HCT116 (cell line): ENCODE data around the gene ADM2. TPM values are rescaled to one million over a fixed set of nuclear protein-coding genes. Genes with fewer than 3 reads are reported as not detected.

ENCODE experiments used
- ATAC-seq: fragments of 200-7000 bp; cut with Tn5 transposase; 2 replicates; pipeline ENCODE4 v1.9.1; 2020; ENCODE audit warnings: mild to moderate bottlenecking, moderate library complexity
- BruUV-seq: library from RNA; stranded (reverse); fragments of 400-500 nt; replicated peaks from 2 replicates; lab custom pipeline; 2021; lab: Mats Ljungman, UMichigan
- CTCF ChIA-PET: fragments of 300-600 bp; sonication (Branson Sonifier 250); formaldehyde crosslinking; loops from one replicate; lab custom pipeline; 2021; ENCODE audit warnings: antibody characterized with exemption; lab: Charles Lee
- POLR2A ChIA-PET: fragments of 300-600, 350-600 bp; sonication (Branson Sonifier 250); formaldehyde crosslinking; loops from one replicate; lab custom pipeline; 2021; ENCODE audit warnings: antibody characterized with exemption; lab: Charles Lee
- RAD21 ChIA-PET, 2 experiments: fragments of 300-600 bp; sonication (Branson Sonifier 250); formaldehyde crosslinking; loops; one replicate each; lab custom pipeline; 2023; ENCODE audit warnings: low total read pairs in 2 of 2; ENCODE audit not compliant: uncharacterized antibody in 2 of 2, unreplicated experiment in 2 of 2, low non-redundant PET in 1 of 2; lab: Charles Lee
- DNase-seq: peaks from one replicate; pipeline ENCODE4 v3.0.0-alpha.2; 2010; ENCODE audit warnings: low read depth, low spot score
- H2AFZ ChIP-seq: fragments of 200-600 bp; shearing (Covaris generic), sonication (generic); 2 replicates; pipeline ENCODE4 v1.6.1; 2017; ENCODE audit warnings: low read depth, mixed run types, mixed read lengths, antibody characterized with exemption, low read length; ENCODE audit not compliant: poor library complexity, severe bottlenecking
- H3K27ac ChIP-seq: 2 replicates; pipeline ENCODE4 v1.5.1; 2012; ENCODE audit warnings: low read depth, low read length
- H3K27me3 ChIP-seq: fragments of 200-600 bp; sonication (generic); 2 replicates; pipeline ENCODE4 v1.6.1; 2016; ENCODE audit warnings: mixed run types, low read length, mixed read lengths; ENCODE audit not compliant: insufficient read depth
- H3K36me3 ChIP-seq, 2 experiments: fragments of 200-500 bp in 1 of 2; fragments of 200-600 bp in 1 of 2; sonication (Bioruptor generic) in 1 of 2; sonication (generic) in 1 of 2; 2 replicates each; pipeline versions ENCODE4 v1.5.1 to v1.6.1; 2014 to 2016; ENCODE audit warnings: low read length in 2 of 2, inconsistent platforms in 1 of 2, mixed read lengths in 1 of 2, mixed run types in 1 of 2; ENCODE audit not compliant: insufficient read depth in 2 of 2, control insufficient read depth in 1 of 2
- H3K4me1 ChIP-seq, 2 experiments: fragments of 200-600 bp in 1 of 2; sonication (generic) in 1 of 2; 2 replicates each; pipeline versions ENCODE4 v1.5.1 to v1.6.1; 2012 to 2017; ENCODE audit warnings: low read length in 2 of 2, inconsistent platforms in 1 of 2, mild to moderate bottlenecking in 1 of 2, mixed read lengths in 1 of 2, mixed run types in 1 of 2, moderate library complexity in 1 of 2; ENCODE audit not compliant: insufficient read depth in 2 of 2, control insufficient read depth in 1 of 2
- H3K4me2 ChIP-seq: fragments of 200-600 bp; sonication (generic); 2 replicates; pipeline ENCODE4 v1.6.1; 2017; ENCODE audit warnings: mixed run types, low read length, mixed read lengths
- H3K4me3 ChIP-seq, 2 experiments: fragments of 200-600 bp in 1 of 2; sonication (generic) in 1 of 2; replicated peaks in 1 of 2; 2 replicates each; pipeline ENCODE4 v1.5.1; 2011 to 2016; ENCODE audit warnings: low read length in 2 of 2, control low read depth in 1 of 2, low read depth in 1 of 2, mild to moderate bottlenecking in 1 of 2, mixed read lengths in 1 of 2, mixed run types in 1 of 2
- H3K79me2 ChIP-seq: fragments of 200-600 bp; sonication (generic); 2 replicates; pipeline ENCODE4 v1.6.1; 2017; ENCODE audit warnings: mild to moderate bottlenecking, mixed run types, low read length, moderate library complexity, mixed read lengths; ENCODE audit not compliant: insufficient read depth
- H3K9ac ChIP-seq: fragments of 200-600 bp; sonication (generic); 2 replicates; pipeline ENCODE4 v1.6.1; 2016; ENCODE audit warnings: low read length, mixed read lengths
- H3K9me2 ChIP-seq: fragments of 200-600 bp; sonication (generic), shearing (Covaris generic); 2 replicates; pipeline ENCODE4 v1.6.1; 2017; ENCODE audit warnings: mixed run types, mild to moderate bottlenecking, moderate library complexity; ENCODE audit not compliant: insufficient read depth
- H3K9me3 ChIP-seq, 2 experiments: fragments of 200-500 bp in 1 of 2; fragments of 200-600 bp in 1 of 2; sonication (Bioruptor generic) in 1 of 2; sonication (generic) in 1 of 2; 2 replicates each; pipeline ENCODE4 v1.6.1; 2014 to 2017; ENCODE audit warnings: low read length in 2 of 2, mixed read lengths in 2 of 2, inconsistent platforms in 1 of 2, low read depth in 1 of 2, mild to moderate bottlenecking in 1 of 2, mixed run types in 1 of 2, moderate library complexity in 1 of 2; ENCODE audit not compliant: control insufficient read depth in 1 of 2, insufficient read depth in 1 of 2
- H4K20me1 ChIP-seq: fragments of 200-600 bp; sonication (generic), shearing (Covaris generic); 2 replicates; pipeline ENCODE4 v1.6.1; 2017; ENCODE audit warnings: mixed run types, mild to moderate bottlenecking, moderate library complexity; ENCODE audit not compliant: insufficient read depth
- CBX3 ChIP-seq: IDR thresholded peaks from 2 replicates; pipeline ENCODE4 v1.6.1; 2012; ENCODE audit warnings: low read depth
- CEBPB ChIP-seq: IDR thresholded peaks from 2 replicates; pipeline ENCODE4 v1.6.1; 2012; ENCODE audit warnings: low read depth
- CTCF ChIP-seq, 3 experiments: fragments of 200-600 bp in 1 of 3; sonication (generic) in 1 of 3; IDR thresholded peaks in 2 of 3; conservative IDR thresholded peaks in 1 of 3; 2 replicates each; pipeline ENCODE4 v1.5.1; 2012 to 2017; ENCODE audit warnings: low read depth in 2 of 3, low read length in 2 of 3, antibody characterized with exemption in 1 of 3, borderline replicate concordance in 1 of 3, control low read depth in 1 of 3, mild to moderate bottlenecking in 1 of 3, mixed read lengths in 1 of 3, mixed run types in 1 of 3, moderate library complexity in 1 of 3; ENCODE audit not compliant: insufficient read depth in 1 of 3
- ELF1 ChIP-seq: IDR thresholded peaks from 2 replicates; pipeline ENCODE4 v1.6.1; 2012; ENCODE audit warnings: low read depth, borderline replicate concordance
- EZH2phosphoT487 ChIP-seq: fragments of 200-600 bp; IDR thresholded peaks from 2 replicates; pipeline ENCODE4 v1.6.1; 2018; ENCODE audit warnings: antibody characterized with exemption, borderline replicate concordance
- FOSL1 ChIP-seq: IDR thresholded peaks from 2 replicates; pipeline ENCODE4 v1.6.1; 2012; ENCODE audit warnings: low read depth
- JUND ChIP-seq: IDR thresholded peaks from 2 replicates; pipeline ENCODE4 v1.6.1; 2012
- POLR2AphosphoS5 ChIP-seq: IDR thresholded peaks from 2 replicates; pipeline ENCODE4 v1.6.1; 2011; ENCODE audit warnings: mild to moderate bottlenecking, low read depth, low read length, moderate library complexity
- SP1 ChIP-seq: IDR thresholded peaks from 2 replicates; pipeline ENCODE4 v1.6.1; 2012; ENCODE audit warnings: low read depth
- TCF7L2 ChIP-seq: IDR thresholded peaks from 2 replicates; pipeline ENCODE4 v1.7.0; 2011; ENCODE audit warnings: borderline replicate concordance, inconsistent platforms; ENCODE audit not compliant: insufficient read depth, insufficient read length; ENCODE audit errors: extremely low read depth
- ZFX ChIP-seq: fragments of 450-650 bp; IDR thresholded peaks from 2 replicates; pipeline ENCODE4 v1.6.1; 2017
- ZNF274 ChIP-seq: fragments of 200-500 bp; sonication (Bioruptor generic); IDR thresholded peaks from 2 replicates; pipeline ENCODE4 v1.6.1; 2014; ENCODE audit warnings: mild to moderate bottlenecking, low read depth, low read length, inconsistent platforms
- intact Hi-C: fragments of 100-400 bp; cut with micrococcal nuclease; formaldehyde crosslinking; loops from 2 replicates; pipeline ENCODE4 v1.10.0; 2022
- total RNA-seq: library from RNA; stranded (reverse); gene quantifications from one replicate; pipeline ENCODE4 v1.2.1, GENCODE V29; 2021; ENCODE audit not compliant: unreplicated experiment
- TF ChIP-seq, protein P1 (sequence below): IDR thresholded peaks from 2 replicates; pipeline ENCODE4 v1.6.1; 2012
- TF ChIP-seq, protein P2 (sequence below): IDR thresholded peaks from 2 replicates; pipeline ENCODE4 v1.6.1; 2012; ENCODE audit warnings: low read depth

Gene ADM2
- total RNA-seq, 1 experiment from 2014 or later = 12.8 TPM

GRCh38 chr22:50463188-50463900 is 18.0 kb upstream of the ADM2 start:
- Histone ChIP-seq H3K4me1 (no peaks in the 10 kb centered on the region), H3K9me3 (no peaks in the 10 kb centered on the region), H3K9ac (no peak overlapping the region), H3K9me2 (no peaks in the 10 kb centered on the region), H3K4me2 (no peak overlapping the region), H3K79me2 (no peaks in the 10 kb centered on the region; the same call in 1 of the 2 replicates), H3K36me3 (peaks cover 22 to 29% of the 10 kb centered on the region in 2 experiments; a peak in 3 of 4 replicates), H3K4me3 (no peak overlapping the region), H3K27me3 (no peaks in the 10 kb centered on the region), H4K20me1 (no peaks in the 10 kb centered on the region), H2AFZ (no peak overlapping the region), H3K27ac (no peak overlapping the region)
- ChIA-PET POLR2A (no interaction called here), RAD21 (no interaction called here), CTCF (no interaction called here)
- ATAC-seq (no peak), DNase-seq (no peak)
- TF ChIP-seq FOSL1 (no peak), EZH2phosphoT487 (no peak), ZNF274 (no peak)
- intact Hi-C loops = no loop called here
- no TSS peak for BruUV-seq

- peaks cover 10% of the 10 kb centered on the region for H3K79me2 ChIP-seq
- no peak for TF ChIP-seq ZFX
- TF ChIP-seq, protein P1, sequence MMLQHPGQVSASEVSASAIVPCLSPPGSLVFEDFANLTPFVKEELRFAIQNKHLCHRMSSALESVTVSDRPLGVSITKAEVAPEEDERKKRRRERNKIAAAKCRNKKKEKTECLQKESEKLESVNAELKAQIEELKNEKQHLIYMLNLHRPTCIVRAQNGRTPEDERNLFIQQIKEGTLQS = no peak
- TF ChIP-seq SP1 = no peak
- no peak for TF ChIP-seq CEBPB
- no peak for TF ChIP-seq TCF7L2
- TF ChIP-seq JUND = no peak
- TF ChIP-seq FOSL1 = no peak
- no peak for TF ChIP-seq CTCF (IDR thresholded peaks at IDR 0.05 in 2 of 3, conservative IDR thresholded peaks at IDR 0.05 in 1 of 3; ENCODE audit: borderline replicate concordance in 1 of 3, insufficient read depth in 1 of 3, low read depth in 2 of 3, low read length in 2 of 3)
- TF ChIP-seq CBX3 = no peak
- TF ChIP-seq POLR2AphosphoS5 = no peak
- TF ChIP-seq, protein P2, sequence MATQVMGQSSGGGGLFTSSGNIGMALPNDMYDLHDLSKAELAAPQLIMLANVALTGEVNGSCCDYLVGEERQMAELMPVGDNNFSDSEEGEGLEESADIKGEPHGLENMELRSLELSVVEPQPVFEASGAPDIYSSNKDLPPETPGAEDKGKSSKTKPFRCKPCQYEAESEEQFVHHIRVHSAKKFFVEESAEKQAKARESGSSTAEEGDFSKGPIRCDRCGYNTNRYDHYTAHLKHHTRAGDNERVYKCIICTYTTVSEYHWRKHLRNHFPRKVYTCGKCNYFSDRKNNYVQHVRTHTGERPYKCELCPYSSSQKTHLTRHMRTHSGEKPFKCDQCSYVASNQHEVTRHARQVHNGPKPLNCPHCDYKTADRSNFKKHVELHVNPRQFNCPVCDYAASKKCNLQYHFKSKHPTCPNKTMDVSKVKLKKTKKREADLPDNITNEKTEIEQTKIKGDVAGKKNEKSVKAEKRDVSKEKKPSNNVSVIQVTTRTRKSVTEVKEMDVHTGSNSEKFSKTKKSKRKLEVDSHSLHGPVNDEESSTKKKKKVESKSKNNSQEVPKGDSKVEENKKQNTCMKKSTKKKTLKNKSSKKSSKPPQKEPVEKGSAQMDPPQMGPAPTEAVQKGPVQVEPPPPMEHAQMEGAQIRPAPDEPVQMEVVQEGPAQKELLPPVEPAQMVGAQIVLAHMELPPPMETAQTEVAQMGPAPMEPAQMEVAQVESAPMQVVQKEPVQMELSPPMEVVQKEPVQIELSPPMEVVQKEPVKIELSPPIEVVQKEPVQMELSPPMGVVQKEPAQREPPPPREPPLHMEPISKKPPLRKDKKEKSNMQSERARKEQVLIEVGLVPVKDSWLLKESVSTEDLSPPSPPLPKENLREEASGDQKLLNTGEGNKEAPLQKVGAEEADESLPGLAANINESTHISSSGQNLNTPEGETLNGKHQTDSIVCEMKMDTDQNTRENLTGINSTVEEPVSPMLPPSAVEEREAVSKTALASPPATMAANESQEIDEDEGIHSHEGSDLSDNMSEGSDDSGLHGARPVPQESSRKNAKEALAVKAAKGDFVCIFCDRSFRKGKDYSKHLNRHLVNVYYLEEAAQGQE = no peak
- no peak for TF ChIP-seq ELF1
- TF ChIP-seq, all 23 proteins: peak for 0
- Histone ChIP-seq H3K9me2 (no peaks in the 10 kb centered on the region), H3K27ac (no peak overlapping the region), H3K4me2 (no peak overlapping the region), H3K36me3 (peaks cover 15 to 29% of the 10 kb centered on the region in 2 experiments; a peak in 3 of 4 replicates), H3K9ac (no peak overlapping the region), H2AFZ (no peak overlapping the region), H3K9me3 (no peaks in the 10 kb centered on the region), H3K27me3 (no peaks in the 10 kb centered on the region), H3K4me1 (peaks cover 0 to 4% of the 10 kb centered on the region in 2 experiments; a peak in 2 of 4 replicates), H4K20me1 (no peaks in the 10 kb centered on the region), H3K4me3 (no peak overlapping the region)
- ATAC-seq = no peak
- RAD21 ChIA-PET = no interaction called here
- no peak for DNase-seq
- no TSS peak for BruUV-seq
- intact Hi-C loops = no loop called here
- POLR2A ChIA-PET = no interaction called here
- CTCF ChIA-PET = no interaction called here
Measured at GRCh38 chr22:50464451-50464850, 16.9 kb upstream of the ADM2 start.
